Testis (tissue), 3 donors: ENCODE results near the gene ARHGEF7. TPM values are rescaled to one million over a fixed set of nuclear protein-coding genes. Genes with fewer than 3 reads are reported as not detected.
A peak's percentile ranks its signal among the peaks of the same experiment; 100 is the strongest.

Source experiments
- DNase-seq: peaks from one replicate; pipeline ENCODE4 v3.0.0-alpha.2; 2019
- H3K27ac ChIP-seq, 2 donors: fragments of 200-600 bp; sonication (generic); one replicate each; pipeline ENCODE4 v1.5.1; 2019
- H3K27me3 ChIP-seq: fragments of 200-600 bp; sonication (generic); one replicate; pipeline ENCODE4 v1.5.1; 2019
- H3K36me3 ChIP-seq: fragments of 200-600 bp; sonication (generic); one replicate; pipeline ENCODE4 v1.5.1; 2017; ENCODE audit warnings: low read depth; ENCODE audit errors: missing control alignments
- H3K4me1 ChIP-seq: fragments of 200-600 bp; sonication (generic); one replicate; pipeline ENCODE4 v1.5.1; 2019
- H3K4me3 ChIP-seq, 2 donors: fragments of 200-600 bp; sonication (generic); one replicate each; pipeline ENCODE4 v1.5.1; 2017 to 2019
- H3K9me3 ChIP-seq: fragments of 200-600 bp; sonication (generic); one replicate; pipeline ENCODE4 v1.5.1; 2017
- POLR2A ChIP-seq: fragments of 450-650 bp; IDR thresholded peaks from one replicate; pipeline ENCODE4 v1.6.1; 2017; ENCODE audit warnings: antibody characterized with exemption, mild to moderate bottlenecking, moderate library complexity
- WGBS, 2 donors: methylation state at CpG; one replicate each; pipeline ENCODE4 v1.1.5; 2018; 5-methylcytosine and 5-hydroxymethylcytosine counted together
- intact Hi-C: fragments of 100-400 bp; cut with DNase I; formaldehyde crosslinking; loops from one replicate; pipeline ENCODE4 v1.15.1; 2023; ENCODE audit warnings: low total_unique reads
- polyA plus RNA-seq: library from polyadenylated mRNA; stranded (reverse); fragments of 350-450 nt; fragmentation: Illumina TruSeq; extraction: RNeasy Lipid Tissue Mini Kit (QIAGEN cat#74804); gene quantifications from one replicate; pipeline ENCODE4 v1.2.3, GENCODE V29; 2014; ENCODE audit warnings: low read depth, low replicate concordance; ENCODE audit not compliant: insufficient read depth
- total RNA-seq, 2 donors: library from RNA; depleted of rRNA; stranded (reverse); fragments of >200 nt; gene quantifications; one replicate each; pipeline ENCODE4 v1.2.3, GENCODE V29; 2016
- TF ChIP-seq, protein P1 (sequence below), 3 experiments: fragments of 450-650 bp in 2 of 3; fragments of 200-600 bp in 1 of 3; sonication (generic) in 1 of 3; IDR thresholded peaks; one replicate each; pipeline ENCODE4 v1.5.1; 2016 to 2019; ENCODE audit warnings: antibody characterized with exemption in 3 of 3, mild to moderate bottlenecking in 2 of 3, moderate library complexity in 1 of 3

ARHGEF7 gene
- total and polyA plus RNA-seq, 3 donors from 2014 or later, result 73.6 to 136 (median 118) TPM

DNA sequence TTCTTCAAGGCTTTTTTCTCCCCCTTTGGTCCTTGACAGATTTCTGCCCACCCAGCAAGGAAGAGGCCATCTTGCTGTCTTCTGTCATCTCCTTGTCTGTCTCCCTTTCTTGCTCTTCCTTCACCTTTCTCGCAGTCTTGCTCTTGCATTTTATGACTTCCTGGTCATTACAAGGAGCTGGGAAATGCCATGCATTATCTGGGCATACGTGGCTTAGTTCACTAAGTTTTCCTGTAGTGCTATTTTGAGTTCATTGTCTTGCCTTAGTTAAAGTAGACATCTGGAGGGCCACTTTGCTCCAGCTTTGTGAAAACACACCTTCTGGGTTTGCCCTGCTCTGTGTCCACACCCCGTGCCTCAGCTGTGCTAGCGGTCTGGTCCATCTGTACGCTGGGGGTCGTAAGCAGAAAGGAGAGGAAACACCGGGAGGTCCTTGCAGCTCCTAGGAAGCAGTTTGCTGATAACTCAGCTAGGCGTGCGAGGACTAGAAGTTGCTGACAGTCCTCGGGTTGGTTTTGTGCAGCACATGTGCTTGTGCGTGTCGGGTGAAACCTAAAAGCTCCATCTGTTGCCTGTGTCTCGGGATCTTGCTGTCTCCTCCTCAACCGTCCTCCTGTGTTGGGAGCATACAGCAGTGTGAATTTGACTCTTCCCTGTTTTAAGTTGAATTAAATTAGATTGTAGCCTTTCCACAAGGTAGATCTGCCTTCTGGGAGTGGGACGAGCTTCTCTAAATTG is 59.4 kb downstream of the ARHGEF7 start:
- H3K9me3 ChIP-seq, result no peaks in the 10 kb centered on the region
- intact Hi-C loops, result no loop called here
- 83 to 85% methylated on average over 15 of the region's 15 CpGs for WGBS, 2 donors

DNA sequence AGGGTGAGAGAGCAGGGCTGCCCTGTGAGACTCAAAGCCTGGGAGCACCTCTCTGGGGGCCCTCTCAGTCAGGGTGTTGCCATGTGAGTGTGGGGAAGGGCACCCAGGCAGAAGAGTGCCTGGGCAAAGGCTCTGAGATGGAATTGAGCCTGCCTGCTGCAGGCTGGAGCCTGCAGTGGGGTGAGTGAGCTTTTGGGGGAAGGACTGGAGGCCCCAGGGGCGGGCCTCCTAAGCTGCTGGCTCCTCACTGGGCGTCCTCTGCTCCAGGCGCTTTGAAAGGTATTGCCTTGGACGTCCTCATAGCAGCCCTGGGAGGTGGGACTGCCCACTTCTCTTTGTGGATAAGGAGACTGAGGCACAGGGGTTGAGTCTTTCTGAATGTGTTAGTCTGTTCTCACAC is 60.3 kb downstream of the ARHGEF7 start:
- intact Hi-C loops, result no loop called here
- peaks cover 18% of the 10 kb centered on the region for H3K4me1 ChIP-seq
- H3K36me3 ChIP-seq, result no peaks in the 10 kb centered on the region
- no peak for TF ChIP-seq POLR2A
- TF ChIP-seq, protein P1, sequence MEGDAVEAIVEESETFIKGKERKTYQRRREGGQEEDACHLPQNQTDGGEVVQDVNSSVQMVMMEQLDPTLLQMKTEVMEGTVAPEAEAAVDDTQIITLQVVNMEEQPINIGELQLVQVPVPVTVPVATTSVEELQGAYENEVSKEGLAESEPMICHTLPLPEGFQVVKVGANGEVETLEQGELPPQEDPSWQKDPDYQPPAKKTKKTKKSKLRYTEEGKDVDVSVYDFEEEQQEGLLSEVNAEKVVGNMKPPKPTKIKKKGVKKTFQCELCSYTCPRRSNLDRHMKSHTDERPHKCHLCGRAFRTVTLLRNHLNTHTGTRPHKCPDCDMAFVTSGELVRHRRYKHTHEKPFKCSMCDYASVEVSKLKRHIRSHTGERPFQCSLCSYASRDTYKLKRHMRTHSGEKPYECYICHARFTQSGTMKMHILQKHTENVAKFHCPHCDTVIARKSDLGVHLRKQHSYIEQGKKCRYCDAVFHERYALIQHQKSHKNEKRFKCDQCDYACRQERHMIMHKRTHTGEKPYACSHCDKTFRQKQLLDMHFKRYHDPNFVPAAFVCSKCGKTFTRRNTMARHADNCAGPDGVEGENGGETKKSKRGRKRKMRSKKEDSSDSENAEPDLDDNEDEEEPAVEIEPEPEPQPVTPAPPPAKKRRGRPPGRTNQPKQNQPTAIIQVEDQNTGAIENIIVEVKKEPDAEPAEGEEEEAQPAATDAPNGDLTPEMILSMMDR (IDR thresholded peaks at IDR 0.05), result no peak
- DNase-seq, result no peak
- H3K27ac ChIP-seq, result peak overlapping the region in 1 of 2 donors; percentile 9
- H3K9me3 ChIP-seq, result no peaks in the 10 kb centered on the region
- H3K27me3 ChIP-seq, result no peaks in the 10 kb centered on the region
- no peak overlapping the region for H3K4me3 ChIP-seq
- WGBS, 2 donors, result 92 to 94% methylated on average over 3 to 4 of the region's 4 CpGs

More for the DNA sequence above, 59.4 kb downstream of the ARHGEF7 start:
- H3K36me3 ChIP-seq, result no peaks in the 10 kb centered on the region
- H3K27ac ChIP-seq, result no peak overlapping the region
- DNase-seq, result no peak
- peaks cover 18% of the 10 kb centered on the region for H3K4me1 ChIP-seq
- no peak for TF ChIP-seq POLR2A
- TF ChIP-seq, protein P1 (IDR thresholded peaks at IDR 0.05), result no peak
- H3K27me3 ChIP-seq, result no peaks in the 10 kb centered on the region
- no peak overlapping the region for H3K4me3 ChIP-seq

DNA sequence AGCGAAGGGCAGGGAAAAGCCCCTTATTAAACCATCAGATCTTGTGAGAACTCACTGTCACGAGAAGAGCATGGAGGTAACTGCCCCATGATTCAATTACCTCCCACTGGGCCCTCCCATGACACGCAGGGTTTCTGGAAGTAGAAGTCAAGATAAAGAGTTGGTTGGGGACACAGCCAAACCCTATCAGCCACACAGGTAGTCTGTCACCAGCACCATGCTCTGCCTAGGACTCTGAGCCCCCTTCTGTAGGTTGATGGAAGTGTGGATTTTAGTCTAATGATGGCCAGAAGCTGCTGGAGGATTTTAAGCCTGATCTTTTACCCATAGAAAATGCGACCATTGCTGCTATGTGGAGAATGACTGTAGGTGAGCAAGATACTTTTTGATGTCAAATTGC is 60.8 kb downstream of the ARHGEF7 start:
- DNase-seq, result no peak
- H3K27ac ChIP-seq, result peak overlapping the region in 1 of 2 donors; percentile 90
- WGBS, 2 donors, result 92% methylated on average over 4 of the region's 4 CpGs
- intact Hi-C loops, result no loop called here
- TF ChIP-seq POLR2A, result no peak
- TF ChIP-seq, protein P1 (IDR thresholded peaks at IDR 0.05), result no peak
- H3K4me3 ChIP-seq, result no peak overlapping the region
- no peaks in the 10 kb centered on the region for H3K27me3 ChIP-seq
- H3K36me3 ChIP-seq, result no peaks in the 10 kb centered on the region
- peaks cover 18% of the 10 kb centered on the region for H3K4me1 ChIP-seq
- no peaks in the 10 kb centered on the region for H3K9me3 ChIP-seq

DNA sequence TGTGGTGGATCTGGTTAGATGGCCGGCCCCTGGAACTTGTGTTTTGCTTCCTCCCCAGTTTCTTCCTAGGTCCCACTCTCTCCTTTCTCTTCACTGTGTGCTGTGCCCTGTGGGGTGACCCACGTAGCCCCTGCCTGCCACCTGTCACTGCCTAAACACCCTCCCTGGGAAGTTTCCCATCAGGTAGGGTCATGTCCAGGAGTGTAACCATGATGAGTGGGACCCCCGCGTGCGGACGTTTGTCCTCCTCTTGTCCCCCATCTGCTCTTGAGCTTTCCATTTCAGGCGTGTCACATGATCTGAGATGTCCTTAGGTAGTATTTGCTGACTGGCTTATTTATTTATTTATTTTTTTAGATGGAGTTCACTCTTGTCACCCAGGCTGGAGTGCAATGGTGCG is 61.3 kb downstream of the ARHGEF7 start:
- Histone ChIP-seq H3K27me3 (no peaks in the 10 kb centered on the region), H3K27ac (peak overlapping the region; percentile 40 to 90), H3K4me1 (peaks cover 18% of the 10 kb centered on the region), H3K36me3 (no peaks in the 10 kb centered on the region), H3K4me3 (no peak overlapping the region), H3K9me3 (no peaks in the 10 kb centered on the region)
- intact Hi-C loops, result no loop called here
- TF ChIP-seq POLR2A, result no peak
- TF ChIP-seq, protein P1 (IDR thresholded peaks at IDR 0.05), result no peak
- WGBS, 2 donors, result 88 to 95% methylated on average over 8 of the region's 8 CpGs
- DNase-seq, result no peak
